Liver (tissue), 9 donors: ENCODE results near the gene ARNT2. TPM values are rescaled to one million over a fixed set of nuclear protein-coding genes. Genes with fewer than 3 reads are reported as not detected.

ENCODE experiments used
- DNase-seq: peaks from one replicate; pipeline ENCODE4 v3.0.0-alpha.2; 2017; ENCODE audit warnings: low spot score
- H3K27ac ChIP-seq, 2 donors: one replicate each; pipeline ENCODE4 v1.7.0; 2013; ENCODE audit warnings: inconsistent platforms in 2 of 2, low read length in 2 of 2, control low read depth in 1 of 2, low read depth in 1 of 2, mild to moderate bottlenecking in 1 of 2
- H3K27me3 ChIP-seq, 4 donors: one replicate each; pipeline versions ENCODE4 v1.6.1 to v1.7.0; 2013; ENCODE audit warnings: low read length in 3 of 4, inconsistent platforms in 1 of 4, mild to moderate bottlenecking in 1 of 4, moderate library complexity in 1 of 4; ENCODE audit not compliant: control insufficient read depth in 4 of 4, insufficient read depth in 4 of 4
- H3K36me3 ChIP-seq, 4 donors: one replicate each; pipeline versions ENCODE4 v1.6.1 to v1.7.0; 2013; ENCODE audit warnings: low read length in 3 of 4, mild to moderate bottlenecking in 3 of 4, low read depth in 1 of 4, moderate library complexity in 1 of 4; ENCODE audit not compliant: control insufficient read depth in 4 of 4, insufficient read depth in 3 of 4
- H3K4me1 ChIP-seq, 4 donors: one replicate each; pipeline versions ENCODE4 v1.6.1 to v1.7.0; 2013; ENCODE audit warnings: low read length in 3 of 4, mild to moderate bottlenecking in 3 of 4, moderate library complexity in 1 of 4; ENCODE audit not compliant: control insufficient read depth in 4 of 4, insufficient read depth in 4 of 4
- H3K4me3 ChIP-seq, 3 donors: one replicate each; pipeline versions ENCODE4 v1.6.1 to v1.7.0; 2013; ENCODE audit warnings: low read length in 3 of 3, control low read depth in 1 of 3, low read depth in 1 of 3, mild to moderate bottlenecking in 1 of 3
- H3K9ac ChIP-seq, 2 donors: one replicate each; pipeline ENCODE4 v1.7.0; 2013; ENCODE audit warnings: low read length in 2 of 2, mild to moderate bottlenecking in 2 of 2, moderate library complexity in 2 of 2, control low read depth in 1 of 2, low read depth in 1 of 2
- H3K9me3 ChIP-seq, 4 donors: one replicate each; pipeline versions ENCODE4 v1.6.1 to v1.7.0; 2013; ENCODE audit warnings: low read length in 3 of 4; ENCODE audit not compliant: control insufficient read depth in 4 of 4
- EGR1 ChIP-seq, 2 donors: IDR thresholded peaks; 2 replicates each; pipeline ENCODE4 v1.6.1; 2016 to 2018; ENCODE audit warnings: antibody characterized with exemption in 2 of 2, low read depth in 2 of 2
- FOXA1 ChIP-seq: IDR thresholded peaks from 2 replicates; pipeline ENCODE4 v1.6.1; 2016; ENCODE audit warnings: antibody characterized with exemption
- FOXA2 ChIP-seq: IDR thresholded peaks from 2 replicates; pipeline ENCODE4 v1.6.1; 2016; ENCODE audit warnings: antibody characterized with exemption
- GABPA ChIP-seq, 2 donors: IDR thresholded peaks in 1 of 2; conservative IDR thresholded peaks in 1 of 2; 2 replicates each; pipeline ENCODE4 v1.6.1; 2016; ENCODE audit warnings: antibody characterized with exemption in 2 of 2, mild to moderate bottlenecking in 1 of 2, moderate library complexity in 1 of 2
- HNF4A ChIP-seq, 2 donors: conservative IDR thresholded peaks; 2 replicates each; pipeline ENCODE4 v1.6.1; 2016; ENCODE audit warnings: antibody characterized with exemption in 2 of 2, mild to moderate bottlenecking in 2 of 2
- HNF4G ChIP-seq: IDR thresholded peaks from 2 replicates; pipeline ENCODE4 v1.6.1; 2016; ENCODE audit warnings: antibody characterized with exemption
- JUND ChIP-seq, 2 donors: IDR thresholded peaks; 2 replicates each; pipeline ENCODE4 v1.6.1; 2016; ENCODE audit warnings: antibody characterized with exemption in 2 of 2
- NR2F2 ChIP-seq: IDR thresholded peaks from 2 replicates; pipeline ENCODE4 v1.6.1; 2016; ENCODE audit warnings: antibody characterized with exemption
- RAD21 ChIP-seq, 2 donors: IDR thresholded peaks; 2 replicates each; pipeline ENCODE4 v1.6.1; 2016; ENCODE audit warnings: antibody characterized with exemption in 2 of 2, mild to moderate bottlenecking in 2 of 2
- RXRA ChIP-seq, 2 donors: IDR thresholded peaks; 2 replicates each; pipeline ENCODE4 v1.6.1; 2017 to 2018; ENCODE audit warnings: antibody characterized with exemption in 2 of 2, mild to moderate bottlenecking in 1 of 2
- SP1 ChIP-seq: IDR thresholded peaks from 2 replicates; pipeline ENCODE4 v1.6.1; 2018; ENCODE audit warnings: antibody characterized with exemption, mild to moderate bottlenecking
- TAF1 ChIP-seq: conservative IDR thresholded peaks from 2 replicates; pipeline ENCODE4 v1.6.1; 2016; ENCODE audit warnings: antibody characterized with exemption, mild to moderate bottlenecking
- YY1 ChIP-seq: IDR thresholded peaks from 2 replicates; pipeline ENCODE4 v1.6.1; 2016; ENCODE audit warnings: antibody characterized with exemption, mild to moderate bottlenecking
- WGBS: extraction: QIAGEN DNeasy Blood & Tissue Kit; methylation state at CpG from one replicate; pipeline ENCODE4 v1.1.7; 2013; 5-methylcytosine and 5-hydroxymethylcytosine counted together
- polyA plus RNA-seq, 2 donors: library from polyadenylated mRNA; stranded (reverse) in 1 of 2; unstranded in 1 of 2; fragments of 200-250 nt in 1 of 2; fragments of >200 nt in 1 of 2; fragmentation: Nextera tagmentation in 1 of 2; extraction: Ambion mirVana in 1 of 2; gene quantifications; one replicate each; pipeline versions ENCODE4 v1.2.1 to v1.2.3, GENCODE V29; 2013 to 2015
- total RNA-seq, 2 donors: library from RNA; depleted of rRNA; stranded (reverse); fragments of >200 nt; gene quantifications; one replicate each; pipeline ENCODE4 v1.2.3, GENCODE V29; 2014
- TF ChIP-seq, protein P1 (sequence below): IDR thresholded peaks from 2 replicates; pipeline ENCODE4 v1.6.1; 2016; ENCODE audit warnings: antibody characterized with exemption
- TF ChIP-seq, protein P2 (sequence below): fragments of 150-350 bp; IDR thresholded peaks from 2 replicates; pipeline ENCODE4 v1.5.1; 2017; ENCODE audit warnings: improper control_type of control experiment, low read depth, low read length; ENCODE audit not compliant: missing input control
- TF ChIP-seq, protein P3 (sequence below): IDR thresholded peaks from 2 replicates; pipeline ENCODE4 v1.6.1; 2016; ENCODE audit warnings: antibody characterized with exemption, mild to moderate bottlenecking
- TF ChIP-seq, protein P4 (sequence below): IDR thresholded peaks from 2 replicates; pipeline ENCODE4 v1.6.1; 2016; ENCODE audit warnings: antibody characterized with exemption
- TF ChIP-seq, protein P5 (sequence below): IDR thresholded peaks from 2 replicates; pipeline ENCODE4 v1.6.1; 2016; ENCODE audit warnings: antibody characterized with exemption
- donor health status: healthy.
- donor health status: healthy.
- donor health status: healthy.
- donor health status: healthy.
- donor health status: healthy.

Gene ARNT2
- total and polyA plus RNA-seq, 4 donors = 0.17 to 0.92 (median 0.54) TPM

DNA sequence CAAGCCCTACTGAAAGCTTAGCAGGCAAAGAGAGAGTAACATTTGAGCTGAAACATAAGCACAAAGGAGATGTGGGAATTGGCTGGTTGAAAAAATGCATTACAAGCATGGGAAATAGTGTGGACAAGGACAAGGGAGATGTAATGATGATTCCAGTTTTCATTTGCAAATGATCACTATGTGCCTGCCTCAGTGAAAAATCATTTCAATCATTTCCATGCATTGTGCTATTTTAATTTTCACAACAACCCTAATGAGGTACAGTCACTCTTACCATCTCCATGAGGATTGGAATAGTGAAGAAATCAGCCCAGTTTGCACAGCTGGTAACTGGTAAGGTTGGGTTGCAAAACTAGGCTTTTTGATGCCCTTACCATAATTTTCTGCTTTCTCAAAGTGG, 123.2 kb downstream of the ARNT2 start:
- H3K36me3 ChIP-seq = no peaks in the 10 kb centered on the region
- TF ChIP-seq GABPA (IDR thresholded peaks at IDR 0.05 in 1 of 2, conservative IDR thresholded peaks at IDR 0.05 in 1 of 2) (no peak), EGR1 (IDR thresholded peaks at IDR 0.05; ENCODE audit: low read depth in 2 of 2) (no peak), RAD21 (IDR thresholded peaks at IDR 0.05) (no peak), FOXA2 (no peak), TAF1 (no peak)
- TF ChIP-seq, protein P1, sequence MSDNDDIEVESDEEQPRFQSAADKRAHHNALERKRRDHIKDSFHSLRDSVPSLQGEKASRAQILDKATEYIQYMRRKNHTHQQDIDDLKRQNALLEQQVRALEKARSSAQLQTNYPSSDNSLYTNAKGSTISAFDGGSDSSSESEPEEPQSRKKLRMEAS = no peak
- H3K27ac ChIP-seq = no peak overlapping the region
- no peak overlapping the region for H3K4me3 ChIP-seq
- H3K9me3 ChIP-seq = no peaks in the 10 kb centered on the region
- DNase-seq = no peak
- H3K27me3 ChIP-seq = peaks cover 0 to 2% (median 0%) of the 10 kb centered on the region in 4 donors
- no peak overlapping the region for H3K9ac ChIP-seq
- no peaks in the 10 kb centered on the region for H3K4me1 ChIP-seq

DNA sequence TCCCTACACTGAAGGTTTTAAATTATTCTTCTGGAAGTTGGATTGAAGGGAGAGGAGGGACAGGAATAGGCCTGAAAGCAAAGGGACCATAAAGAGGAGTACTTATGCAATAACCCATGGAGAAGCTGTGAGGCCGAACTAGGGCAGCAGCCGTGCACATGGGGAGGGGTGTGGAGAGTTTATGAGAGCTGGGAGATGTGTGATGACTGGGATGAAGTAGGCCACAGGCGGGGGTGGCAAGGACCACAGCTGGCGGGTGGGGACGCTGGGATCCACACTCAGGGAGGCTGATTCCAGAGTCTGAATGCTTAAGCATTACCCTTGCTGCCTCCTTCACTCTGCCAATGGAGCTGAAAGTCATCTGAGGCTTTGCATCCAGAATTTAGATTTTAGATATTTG, 123.8 kb downstream of the ARNT2 start:
- H3K27ac ChIP-seq = no peak overlapping the region
- H3K9me3 ChIP-seq = no peaks in the 10 kb centered on the region
- H3K36me3 ChIP-seq = no peaks in the 10 kb centered on the region
- TF ChIP-seq YY1 (no peak), HNF4G (no peak), FOXA1 (no peak), HNF4A (conservative IDR thresholded peaks at IDR 0.05) (no peak), TAF1 (no peak), RAD21 (IDR thresholded peaks at IDR 0.05) (no peak), EGR1 (IDR thresholded peaks at IDR 0.05; ENCODE audit: low read depth in 2 of 2) (no peak), SP1 (no peak), GABPA (IDR thresholded peaks at IDR 0.05 in 1 of 2, conservative IDR thresholded peaks at IDR 0.05 in 1 of 2) (no peak), NR2F2 (no peak), JUND (IDR thresholded peaks at IDR 0.05) (no peak), RXRA (IDR thresholded peaks at IDR 0.05) (no peak), FOXA2 (no peak)
- TF ChIP-seq, protein P2, sequence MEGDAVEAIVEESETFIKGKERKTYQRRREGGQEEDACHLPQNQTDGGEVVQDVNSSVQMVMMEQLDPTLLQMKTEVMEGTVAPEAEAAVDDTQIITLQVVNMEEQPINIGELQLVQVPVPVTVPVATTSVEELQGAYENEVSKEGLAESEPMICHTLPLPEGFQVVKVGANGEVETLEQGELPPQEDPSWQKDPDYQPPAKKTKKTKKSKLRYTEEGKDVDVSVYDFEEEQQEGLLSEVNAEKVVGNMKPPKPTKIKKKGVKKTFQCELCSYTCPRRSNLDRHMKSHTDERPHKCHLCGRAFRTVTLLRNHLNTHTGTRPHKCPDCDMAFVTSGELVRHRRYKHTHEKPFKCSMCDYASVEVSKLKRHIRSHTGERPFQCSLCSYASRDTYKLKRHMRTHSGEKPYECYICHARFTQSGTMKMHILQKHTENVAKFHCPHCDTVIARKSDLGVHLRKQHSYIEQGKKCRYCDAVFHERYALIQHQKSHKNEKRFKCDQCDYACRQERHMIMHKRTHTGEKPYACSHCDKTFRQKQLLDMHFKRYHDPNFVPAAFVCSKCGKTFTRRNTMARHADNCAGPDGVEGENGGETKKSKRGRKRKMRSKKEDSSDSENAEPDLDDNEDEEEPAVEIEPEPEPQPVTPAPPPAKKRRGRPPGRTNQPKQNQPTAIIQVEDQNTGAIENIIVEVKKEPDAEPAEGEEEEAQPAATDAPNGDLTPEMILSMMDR = no peak
- TF ChIP-seq, protein P1 = no peak
- TF ChIP-seq, protein P3, sequence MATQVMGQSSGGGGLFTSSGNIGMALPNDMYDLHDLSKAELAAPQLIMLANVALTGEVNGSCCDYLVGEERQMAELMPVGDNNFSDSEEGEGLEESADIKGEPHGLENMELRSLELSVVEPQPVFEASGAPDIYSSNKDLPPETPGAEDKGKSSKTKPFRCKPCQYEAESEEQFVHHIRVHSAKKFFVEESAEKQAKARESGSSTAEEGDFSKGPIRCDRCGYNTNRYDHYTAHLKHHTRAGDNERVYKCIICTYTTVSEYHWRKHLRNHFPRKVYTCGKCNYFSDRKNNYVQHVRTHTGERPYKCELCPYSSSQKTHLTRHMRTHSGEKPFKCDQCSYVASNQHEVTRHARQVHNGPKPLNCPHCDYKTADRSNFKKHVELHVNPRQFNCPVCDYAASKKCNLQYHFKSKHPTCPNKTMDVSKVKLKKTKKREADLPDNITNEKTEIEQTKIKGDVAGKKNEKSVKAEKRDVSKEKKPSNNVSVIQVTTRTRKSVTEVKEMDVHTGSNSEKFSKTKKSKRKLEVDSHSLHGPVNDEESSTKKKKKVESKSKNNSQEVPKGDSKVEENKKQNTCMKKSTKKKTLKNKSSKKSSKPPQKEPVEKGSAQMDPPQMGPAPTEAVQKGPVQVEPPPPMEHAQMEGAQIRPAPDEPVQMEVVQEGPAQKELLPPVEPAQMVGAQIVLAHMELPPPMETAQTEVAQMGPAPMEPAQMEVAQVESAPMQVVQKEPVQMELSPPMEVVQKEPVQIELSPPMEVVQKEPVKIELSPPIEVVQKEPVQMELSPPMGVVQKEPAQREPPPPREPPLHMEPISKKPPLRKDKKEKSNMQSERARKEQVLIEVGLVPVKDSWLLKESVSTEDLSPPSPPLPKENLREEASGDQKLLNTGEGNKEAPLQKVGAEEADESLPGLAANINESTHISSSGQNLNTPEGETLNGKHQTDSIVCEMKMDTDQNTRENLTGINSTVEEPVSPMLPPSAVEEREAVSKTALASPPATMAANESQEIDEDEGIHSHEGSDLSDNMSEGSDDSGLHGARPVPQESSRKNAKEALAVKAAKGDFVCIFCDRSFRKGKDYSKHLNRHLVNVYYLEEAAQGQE = no peak
- TF ChIP-seq, protein P4, sequence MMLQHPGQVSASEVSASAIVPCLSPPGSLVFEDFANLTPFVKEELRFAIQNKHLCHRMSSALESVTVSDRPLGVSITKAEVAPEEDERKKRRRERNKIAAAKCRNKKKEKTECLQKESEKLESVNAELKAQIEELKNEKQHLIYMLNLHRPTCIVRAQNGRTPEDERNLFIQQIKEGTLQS = no peak
- TF ChIP-seq, protein P5, sequence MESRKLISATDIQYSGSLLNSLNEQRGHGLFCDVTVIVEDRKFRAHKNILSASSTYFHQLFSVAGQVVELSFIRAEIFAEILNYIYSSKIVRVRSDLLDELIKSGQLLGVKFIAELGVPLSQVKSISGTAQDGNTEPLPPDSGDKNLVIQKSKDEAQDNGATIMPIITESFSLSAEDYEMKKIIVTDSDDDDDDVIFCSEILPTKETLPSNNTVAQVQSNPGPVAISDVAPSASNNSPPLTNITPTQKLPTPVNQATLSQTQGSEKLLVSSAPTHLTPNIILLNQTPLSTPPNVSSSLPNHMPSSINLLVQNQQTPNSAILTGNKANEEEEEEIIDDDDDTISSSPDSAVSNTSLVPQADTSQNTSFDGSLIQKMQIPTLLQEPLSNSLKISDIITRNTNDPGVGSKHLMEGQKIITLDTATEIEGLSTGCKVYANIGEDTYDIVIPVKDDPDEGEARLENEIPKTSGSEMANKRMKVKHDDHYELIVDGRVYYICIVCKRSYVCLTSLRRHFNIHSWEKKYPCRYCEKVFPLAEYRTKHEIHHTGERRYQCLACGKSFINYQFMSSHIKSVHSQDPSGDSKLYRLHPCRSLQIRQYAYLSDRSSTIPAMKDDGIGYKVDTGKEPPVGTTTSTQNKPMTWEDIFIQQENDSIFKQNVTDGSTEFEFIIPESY = no peak
- no peak for DNase-seq
- H3K27me3 ChIP-seq = peaks cover 0 to 2% (median 0%) of the 10 kb centered on the region in 4 donors
- WGBS = 93% methylated on average over 5 of the region's 5 CpGs
- H3K4me3 ChIP-seq = no peak overlapping the region
- no peaks in the 10 kb centered on the region for H3K4me1 ChIP-seq
- H3K9ac ChIP-seq = no peak overlapping the region
